ENCODE measurements around the gene SERPINA3.

SERPINA3 gene

GRCh38 chr14:94613720-94614644 is 1.8 kb downstream of the SERPINA3 start:
- DNase-seq (ENCODE audit: low spot score) = no peak

- DNase-seq (ENCODE audit: low spot score) = no peak
Measured at GRCh38 chr14:94614802-94615201, 2.6 kb downstream of the SERPINA3 start.

GRCh38 chr14:94615254-94615653 is 3.1 kb downstream of the SERPINA3 start:
- DNase-seq (ENCODE audit: low spot score) = no peak

GRCh38 chr14:94615823-94616570 is 3.8 kb downstream of the SERPINA3 start:
- DNase-seq (ENCODE audit: low spot score) = no peak

- DNase-seq (ENCODE audit: low spot score) = no peak
Measured at GRCh38 chr14:94617366-94617941, 5.3 kb downstream of the SERPINA3 start.

GRCh38 chr14:94617988-94618822 is 6.0 kb downstream of the SERPINA3 start:
- no peak for DNase-seq (ENCODE audit: low spot score)

- DNase-seq (ENCODE audit: low spot score) = no peak
Measured at GRCh38 chr14:94619297-94619696, 7.1 kb downstream of the SERPINA3 start.

- DNase-seq (ENCODE audit: low spot score) = no peak
Measured at GRCh38 chr14:94620597-94620996, 8.4 kb downstream of the SERPINA3 start.

- no peak for DNase-seq (ENCODE audit: low spot score)
Measured at GRCh38 chr14:94621358-94622134, 9.4 kb downstream of the SERPINA3 start.

- no peak for DNase-seq (ENCODE audit: low spot score)
Measured at GRCh38 chr14:94622653-94623421, 10.6 kb downstream of the SERPINA3 start.

GRCh38 chr14:94623422-94623809 is 11.2 kb downstream of the SERPINA3 start:
- no peak for DNase-seq (ENCODE audit: low spot score)

GRCh38 chr14:94623856-94624499 is 11.8 kb downstream of the SERPINA3 start:
- no peak for DNase-seq (ENCODE audit: low spot score)

- no peak for DNase-seq (ENCODE audit: low spot score)
Measured at GRCh38 chr14:94624537-94625352, 12.6 kb downstream of the SERPINA3 start.

- no peak for DNase-seq (ENCODE audit: low spot score)
Measured at GRCh38 chr14:94625353-94625635, 13.1 kb downstream of the SERPINA3 start.

- no peak for DNase-seq (ENCODE audit: low spot score)
Measured at GRCh38 chr14:94628578-94628977, 16.4 kb downstream of the SERPINA3 start.

- no peak for DNase-seq (ENCODE audit: low spot score)
Measured at GRCh38 chr14:94630396-94630795, 18.2 kb downstream of the SERPINA3 start.

- no peak for DNase-seq (ENCODE audit: low spot score)
Measured at GRCh38 chr14:94631050-94631449, 18.9 kb downstream of the SERPINA3 start.

- no peak for DNase-seq (ENCODE audit: low spot score)
Measured at GRCh38 chr14:94631536-94632304, 19.5 kb downstream of the SERPINA3 start.

GRCh38 chr14:94632305-94632590 is 20.1 kb downstream of the SERPINA3 start:
- DNase-seq (ENCODE audit: low spot score) = no peak
